Stomach (tissue), 9 donors: Measurements from ENCODE around the gene DPF1. TPM values are rescaled to one million over a fixed set of nuclear protein-coding genes. Genes with fewer than 3 reads are reported as not detected.

Experiments
- DNase-seq, 2 donors: peaks; one replicate each; pipeline versions ENCODE4 v3.0.0 to v3.0.0-alpha.2; 2013 to 2019
- H3K27ac ChIP-seq, 5 donors: fragments of 200-600 bp in 4 of 5; sonication (generic) in 4 of 5; one replicate each; pipeline ENCODE4 v1.5.1; 2013 to 2019; ENCODE audit warnings: mild to moderate bottlenecking in 1 of 5, moderate library complexity in 1 of 5
- H3K27me3 ChIP-seq, 3 donors: fragments of 200-600 bp; sonication (generic); one replicate each; pipeline ENCODE4 v1.5.1; 2017 to 2019; ENCODE audit warnings: mixed run types in 1 of 3
- H3K36me3 ChIP-seq, 4 donors: fragments of 200-600 bp; sonication (generic); 1 replicate in 3 of 4; 2 replicates in 1 of 4; pipeline ENCODE4 v1.5.1; 2016 to 2019
- H3K4me1 ChIP-seq, 4 donors: fragments of 200-600 bp; sonication (generic); one replicate each; pipeline ENCODE4 v1.5.1; 2016 to 2019
- H3K4me3 ChIP-seq, 4 donors: fragments of 200-600 bp; sonication (generic) in 3 of 4; one replicate each; pipeline ENCODE4 v1.5.1; 2016 to 2019; ENCODE audit warnings: mild to moderate bottlenecking in 1 of 4
- H3K9me3 ChIP-seq, 4 donors: fragments of 200-600 bp; sonication (generic); one replicate each; pipeline ENCODE4 v1.5.1; 2016 to 2019
- EP300 ChIP-seq: sonication (generic); formaldehyde crosslinking; IDR thresholded peaks from one replicate; pipeline ENCODE4 v1.6.1; 2017; ENCODE audit warnings: antibody characterized with exemption
- POLR2A ChIP-seq, 4 donors: fragments of 450-650 bp; IDR thresholded peaks; one replicate each; pipeline ENCODE4 v1.6.1; 2016; ENCODE audit warnings: antibody characterized with exemption in 4 of 4, control low read depth in 2 of 4, mild to moderate bottlenecking in 1 of 4, moderate library complexity in 1 of 4
- POLR2AphosphoS5 ChIP-seq, 3 donors: sonication (generic); formaldehyde crosslinking; IDR thresholded peaks; one replicate each; pipeline ENCODE4 v1.6.1; 2016; ENCODE audit warnings: antibody characterized with exemption in 3 of 3
- WGBS, 5 donors: extraction: QIAGEN DNeasy Blood & Tissue Kit in 3 of 5; methylation state at CpG; one replicate each; pipeline versions ENCODE4 v1.1.5 to v1.1.7; 2013 to 2018; 5-methylcytosine and 5-hydroxymethylcytosine counted together
- intact Hi-C: fragments of 100-400 bp; cut with DNase I; formaldehyde crosslinking; loops from one replicate; pipeline ENCODE4 v1.15.1; 2023; ENCODE audit warnings: low total_unique reads
- polyA plus RNA-seq, 3 donors: library from polyadenylated mRNA; stranded (reverse); fragments of 200-250 nt; gene quantifications; one replicate each; pipeline ENCODE4 v1.2.3, GENCODE V29; 2013
- total RNA-seq, 5 donors: library from RNA; depleted of rRNA; stranded (reverse); fragments of >200 nt; gene quantifications; one replicate each; pipeline versions ENCODE4 v1.1.0 to v1.2.3, GENCODE V29; 2014 to 2016
- TF ChIP-seq, protein P1 (sequence below), 7 experiments: fragments of 450-650 bp in 4 of 7; fragments of 200-600 bp in 3 of 7; sonication (generic) in 3 of 7; IDR thresholded peaks; one replicate each; pipeline ENCODE4 v1.5.1; 2016 to 2019; ENCODE audit warnings: antibody characterized with exemption in 7 of 7, control low read depth in 2 of 7, mild to moderate bottlenecking in 1 of 7
- donor health status: healthy with polysubstance abuse.
- donor health status: Bipolar disorder and iron deficiency.
- donor health status: healthy.

The DPF1 gene
- total and polyA plus RNA-seq, 8 donors = 0.12 to 0.43 TPM; not detected in 6

DNA sequence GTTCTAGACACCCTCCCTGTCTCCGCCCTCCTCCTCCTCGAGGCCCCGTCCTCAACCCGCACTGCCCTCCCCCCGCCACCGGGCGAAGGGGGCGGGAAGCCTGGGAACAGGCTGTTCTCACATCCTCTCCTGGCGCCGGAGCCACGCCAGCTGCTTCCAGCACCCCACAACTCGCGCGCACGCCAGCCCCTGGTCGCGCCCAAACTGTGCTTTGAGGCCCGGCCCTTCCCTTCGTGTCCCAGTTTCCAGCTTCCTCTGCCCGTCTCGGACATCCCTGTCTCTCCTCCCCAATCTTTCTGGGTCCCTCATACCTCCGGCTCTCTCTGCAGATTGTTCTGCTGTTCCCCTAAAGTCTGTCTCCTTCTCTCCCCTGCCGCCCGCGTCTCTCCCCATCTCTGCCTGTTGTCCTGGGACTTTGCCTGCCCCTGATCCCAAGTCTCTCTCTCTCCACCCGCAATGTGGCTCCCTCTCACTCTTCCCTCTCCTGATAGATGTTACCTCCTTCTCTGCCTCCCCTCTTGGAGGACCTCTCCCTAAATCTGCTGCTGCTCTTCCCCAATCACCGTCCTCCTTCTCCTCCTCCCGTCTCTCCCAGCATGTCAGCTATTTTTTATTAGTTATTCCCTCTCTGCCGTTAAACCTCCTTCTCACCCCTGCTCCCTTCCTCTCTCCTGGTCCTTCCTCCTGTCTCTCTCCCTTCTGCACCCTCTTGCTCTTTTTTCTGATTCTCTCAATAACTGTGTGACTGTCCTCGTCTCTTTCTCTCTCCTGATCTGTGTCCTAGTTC, 14.2 kb downstream of the DPF1 start:
- H3K9me3 ChIP-seq = no peaks in the 10 kb centered on the region
- WGBS, 5 donors = 3 to 11% (median 8%) methylated on average over 29 to 30 of the region's 30 CpGs
- H3K27ac ChIP-seq = peak overlapping the region; percentile 10 to 77 (median 66)
- DNase-seq = peak; percentile 49 to 93
- TF ChIP-seq POLR2A (IDR thresholded peaks at IDR 0.05) (no peak), POLR2AphosphoS5 (IDR thresholded peaks at IDR 0.05) (peak in 1 of 3 donors; percentile 59), EP300 (no peak)
- peaks cover 25 to 31% (median 29%) of the 10 kb centered on the region in 4 donors for H3K4me1 ChIP-seq
- peak overlapping the region; percentile 8 to 22 (median 19) for H3K4me3 ChIP-seq
- intact Hi-C loops = no loop called here
- H3K36me3 ChIP-seq = peaks cover 3 to 27% (median 23%) of the 10 kb centered on the region in 4 donors
- peaks cover 7 to 74% (median 37%) of the 10 kb centered on the region in 3 donors for H3K27me3 ChIP-seq

DNA sequence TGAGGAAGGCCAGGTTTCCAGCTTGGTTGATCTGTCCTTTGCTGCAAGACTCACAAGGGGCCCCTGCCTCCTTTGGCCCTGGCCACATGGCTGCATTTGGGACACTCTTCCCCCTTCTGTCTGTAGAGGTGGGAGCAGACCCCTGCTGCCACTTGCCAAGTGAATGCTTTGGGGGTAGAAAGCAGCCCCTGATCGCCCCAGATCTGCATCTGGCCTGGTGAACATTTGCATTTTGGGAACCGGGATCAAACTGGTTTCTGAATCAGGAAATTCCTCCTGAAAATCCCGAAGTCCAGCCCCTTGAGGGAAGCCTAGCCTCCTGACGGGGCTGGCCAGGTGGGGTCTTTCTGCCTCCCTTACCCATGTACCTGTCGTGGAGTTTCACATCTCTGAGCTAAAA, 14.9 kb downstream of the DPF1 start:
- DNase-seq = no peak
- 25 to 30% (median 27%) methylated on average over 4 to 5 of the region's 5 CpGs for WGBS, 5 donors
- intact Hi-C loops = no loop called here
- Histone ChIP-seq H3K4me1 (peaks cover 25 to 31% (median 29%) of the 10 kb centered on the region in 4 donors), H3K27me3 (peaks cover 7 to 67% (median 37%) of the 10 kb centered on the region in 3 donors), H3K36me3 (peaks cover 3 to 34% (median 30%) of the 10 kb centered on the region in 4 donors), H3K9me3 (no peaks in the 10 kb centered on the region), H3K4me3 (peak overlapping the region; percentile 8 to 22 (median 19)), H3K27ac (peak overlapping the region in 3 of 5 donors; percentile 26 to 77 (median 66))
- TF ChIP-seq, protein P1, sequence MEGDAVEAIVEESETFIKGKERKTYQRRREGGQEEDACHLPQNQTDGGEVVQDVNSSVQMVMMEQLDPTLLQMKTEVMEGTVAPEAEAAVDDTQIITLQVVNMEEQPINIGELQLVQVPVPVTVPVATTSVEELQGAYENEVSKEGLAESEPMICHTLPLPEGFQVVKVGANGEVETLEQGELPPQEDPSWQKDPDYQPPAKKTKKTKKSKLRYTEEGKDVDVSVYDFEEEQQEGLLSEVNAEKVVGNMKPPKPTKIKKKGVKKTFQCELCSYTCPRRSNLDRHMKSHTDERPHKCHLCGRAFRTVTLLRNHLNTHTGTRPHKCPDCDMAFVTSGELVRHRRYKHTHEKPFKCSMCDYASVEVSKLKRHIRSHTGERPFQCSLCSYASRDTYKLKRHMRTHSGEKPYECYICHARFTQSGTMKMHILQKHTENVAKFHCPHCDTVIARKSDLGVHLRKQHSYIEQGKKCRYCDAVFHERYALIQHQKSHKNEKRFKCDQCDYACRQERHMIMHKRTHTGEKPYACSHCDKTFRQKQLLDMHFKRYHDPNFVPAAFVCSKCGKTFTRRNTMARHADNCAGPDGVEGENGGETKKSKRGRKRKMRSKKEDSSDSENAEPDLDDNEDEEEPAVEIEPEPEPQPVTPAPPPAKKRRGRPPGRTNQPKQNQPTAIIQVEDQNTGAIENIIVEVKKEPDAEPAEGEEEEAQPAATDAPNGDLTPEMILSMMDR (IDR thresholded peaks at IDR 0.05) = no peak

DNA sequence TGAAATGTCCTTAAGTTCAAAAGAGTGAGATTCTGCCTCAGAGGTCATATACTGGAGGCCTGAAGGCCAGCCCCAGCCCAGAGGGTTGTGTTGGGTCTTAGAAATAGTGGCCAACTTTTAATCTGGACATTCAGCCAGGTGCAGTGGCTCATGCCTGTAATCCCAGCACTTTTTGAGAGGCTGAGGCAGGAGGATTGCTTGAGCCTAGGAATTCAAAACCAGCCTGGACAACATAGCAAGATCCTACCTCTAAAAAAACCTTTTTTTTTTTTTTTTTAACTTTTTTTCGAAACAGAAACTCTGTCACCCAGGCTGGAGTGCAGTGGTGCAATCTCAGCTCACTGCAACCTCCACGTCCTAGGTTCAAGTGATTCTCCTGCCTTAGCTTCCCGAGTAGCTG, 15.5 kb downstream of the DPF1 start:
- Histone ChIP-seq H3K4me3 (no peak overlapping the region), H3K4me1 (peaks cover 25 to 31% (median 29%) of the 10 kb centered on the region in 4 donors), H3K36me3 (peaks cover 3 to 40% (median 36%) of the 10 kb centered on the region in 4 donors), H3K27me3 (peaks cover 7 to 62% (median 36%) of the 10 kb centered on the region in 3 donors), H3K27ac (no peak overlapping the region), H3K9me3 (no peaks in the 10 kb centered on the region)
- TF ChIP-seq, protein P1 (IDR thresholded peaks at IDR 0.05) = no peak
- no peak for TF ChIP-seq POLR2AphosphoS5 (IDR thresholded peaks at IDR 0.05)
- no peak for TF ChIP-seq POLR2A (IDR thresholded peaks at IDR 0.05)
- TF ChIP-seq EP300 = no peak
- intact Hi-C loops = no loop called here
- no peak for DNase-seq
- 91 to 94% (median 93%) methylated on average over 3 of the region's 3 CpGs for WGBS, 5 donors

DNA sequence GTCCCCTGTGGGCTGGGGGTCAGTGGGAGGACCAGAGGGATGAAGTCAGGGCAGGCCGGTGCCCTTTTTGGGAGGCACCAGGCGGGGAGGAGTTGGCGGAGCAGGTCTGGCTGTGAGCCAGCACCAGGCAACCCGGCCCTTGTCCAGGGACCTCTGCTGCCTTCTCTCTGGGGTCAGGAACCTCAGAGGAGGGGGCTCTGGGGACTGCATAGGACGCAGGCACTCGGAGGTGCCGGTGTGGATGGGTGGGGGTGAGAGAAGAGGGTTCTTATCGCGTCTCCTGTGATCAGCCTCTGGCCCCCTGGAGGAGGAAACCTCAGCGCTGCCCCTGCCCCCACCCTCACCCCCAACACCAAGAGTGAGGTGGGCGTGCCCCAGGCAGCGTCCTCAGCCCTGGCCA, 16.5 kb downstream of the DPF1 start:
- no peak overlapping the region for H3K27ac ChIP-seq
- peaks cover 14 to 50% (median 46%) of the 10 kb centered on the region in 4 donors for H3K36me3 ChIP-seq
- no peaks in the 10 kb centered on the region for H3K9me3 ChIP-seq
- no peak overlapping the region for H3K4me3 ChIP-seq
- DNase-seq = peak in 1 of 2 donors; percentile 29
- H3K4me1 ChIP-seq = peaks cover 25 to 31% (median 29%) of the 10 kb centered on the region in 4 donors
- intact Hi-C loops = no loop called here
- whole genome bisulfite sequencing, 5 donors = 68 to 79% (median 75%) methylated on average over 6 to 12 of the region's 12 CpGs
- TF ChIP-seq POLR2A (IDR thresholded peaks at IDR 0.05) (no peak), POLR2AphosphoS5 (IDR thresholded peaks at IDR 0.05) (no peak), EP300 (no peak)
- TF ChIP-seq, protein P1 (IDR thresholded peaks at IDR 0.05) = no peak
- peaks cover 7 to 51% (median 33%) of the 10 kb centered on the region in 3 donors for H3K27me3 ChIP-seq
